GM18907 (cell line): ENCODE measurements around the gene BIN2.
"Not testable (repeated sequence)": the region's sequence is repeated elsewhere in the genome, so short reads cannot be mapped to it uniquely, and the experiment has no call there.

ENCODE experiments used
- ATAC-seq: cut with Tn5 transposase; IDR thresholded peaks from one replicate; pipeline ENCODE4 v1.9.1; 2021; ENCODE audit warnings: mild to moderate bottlenecking, moderate library complexity; ENCODE audit not compliant: unreplicated experiment

Gene BIN2

DNA sequence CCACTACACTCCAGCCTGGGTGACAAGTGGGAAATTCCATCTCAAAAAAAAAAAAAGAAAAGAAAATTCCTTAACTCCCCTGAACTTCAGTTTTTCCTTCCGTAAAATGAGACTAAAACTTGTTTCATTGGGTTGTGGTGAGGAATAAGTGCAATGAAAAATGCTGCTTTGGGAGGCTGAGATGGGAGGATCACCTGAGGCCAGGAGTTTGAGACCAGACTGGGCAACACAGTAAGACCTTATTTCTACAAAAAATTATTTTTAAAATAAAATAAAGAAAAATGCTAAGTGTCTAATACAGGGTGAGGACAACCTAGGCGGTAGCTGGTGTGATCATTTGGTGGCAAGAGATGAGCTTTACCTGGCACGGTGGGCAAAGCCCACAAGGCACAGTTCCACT lies 60.6 kb downstream of the BIN2 start:
- no peak for ATAC-seq

DNA sequence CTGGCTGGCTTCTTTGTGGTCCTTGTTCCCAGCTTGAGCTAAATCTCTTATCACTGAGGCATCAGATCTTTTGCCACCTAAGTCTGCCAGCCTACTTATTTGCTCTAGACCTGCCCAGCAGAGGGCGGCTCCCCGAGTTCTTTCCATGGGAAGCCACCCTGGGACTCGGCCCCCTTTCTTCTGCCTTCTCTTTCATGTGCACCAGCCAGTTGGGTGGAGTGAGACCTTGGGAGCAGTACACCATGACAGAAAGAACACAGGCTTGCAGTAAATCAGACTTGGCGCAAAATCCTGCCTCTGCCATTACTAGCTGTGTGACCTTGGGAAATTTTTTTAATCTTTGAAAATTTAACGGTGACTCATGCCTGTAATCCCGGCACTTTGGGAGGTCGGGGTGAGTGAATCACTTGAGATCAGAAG lies 61.2 kb downstream of the BIN2 start:
- ATAC-seq: no peak

DNA sequence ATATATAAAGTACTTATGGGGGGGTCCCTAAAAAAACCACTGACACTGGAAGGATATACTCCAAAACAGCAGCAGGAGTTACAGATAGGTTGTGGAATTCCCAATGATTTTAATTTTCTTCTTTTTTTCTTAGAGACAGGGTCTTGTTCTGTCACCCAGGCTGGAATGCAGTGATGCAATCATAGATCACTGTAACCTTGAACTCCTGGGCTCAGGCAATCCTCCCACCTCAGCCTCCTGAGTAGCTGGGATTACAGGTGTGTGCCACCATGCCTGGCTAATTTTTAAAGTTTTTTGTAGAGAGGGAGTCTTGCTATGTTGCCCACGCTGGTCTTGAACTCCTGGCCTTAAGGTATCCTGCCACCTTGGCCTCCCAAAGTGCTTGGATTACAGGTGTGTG lies 64.4 kb downstream of the BIN2 start:
- not testable (repeated sequence) for ATAC-seq

DNA sequence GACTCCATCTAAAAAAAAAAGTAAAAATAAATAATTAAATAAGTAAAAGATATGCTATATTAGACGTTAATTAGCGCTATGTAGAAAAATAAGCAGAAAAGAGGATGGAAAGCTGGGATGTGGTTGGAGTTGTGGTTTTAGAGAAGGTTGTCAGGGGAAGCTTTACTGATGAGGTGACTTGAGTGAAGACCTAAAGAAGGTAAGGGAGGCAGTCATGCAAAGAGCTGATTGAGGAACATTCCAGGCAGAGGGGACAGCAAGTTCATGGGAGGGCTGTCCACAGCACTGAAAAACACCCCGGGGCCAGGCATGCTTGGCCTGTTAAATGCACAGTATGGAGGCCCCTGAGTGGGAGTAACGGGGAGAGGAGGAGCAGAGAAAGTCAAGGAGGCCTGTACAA lies 69.4 kb downstream of the BIN2 start:
- ATAC-seq: no peak

DNA sequence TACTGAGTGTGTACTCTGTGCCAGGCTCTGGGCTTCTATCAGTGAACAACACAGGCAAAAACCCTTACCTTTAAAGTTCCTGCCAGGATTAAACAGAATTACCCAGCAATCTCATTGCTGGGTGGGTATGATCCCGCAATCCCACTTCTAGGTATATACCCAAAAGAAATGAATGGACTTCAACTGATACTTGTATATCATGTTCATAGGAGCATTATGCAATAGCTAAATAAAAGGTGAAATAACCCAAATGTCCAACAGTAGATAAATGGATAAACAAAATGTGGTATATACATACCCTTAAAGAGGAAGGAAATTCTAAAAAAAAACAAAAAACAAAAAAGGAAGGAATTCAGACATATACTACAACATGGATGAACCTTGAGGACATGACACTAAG lies 70.7 kb downstream of the BIN2 start:
- no peak for ATAC-seq

DNA sequence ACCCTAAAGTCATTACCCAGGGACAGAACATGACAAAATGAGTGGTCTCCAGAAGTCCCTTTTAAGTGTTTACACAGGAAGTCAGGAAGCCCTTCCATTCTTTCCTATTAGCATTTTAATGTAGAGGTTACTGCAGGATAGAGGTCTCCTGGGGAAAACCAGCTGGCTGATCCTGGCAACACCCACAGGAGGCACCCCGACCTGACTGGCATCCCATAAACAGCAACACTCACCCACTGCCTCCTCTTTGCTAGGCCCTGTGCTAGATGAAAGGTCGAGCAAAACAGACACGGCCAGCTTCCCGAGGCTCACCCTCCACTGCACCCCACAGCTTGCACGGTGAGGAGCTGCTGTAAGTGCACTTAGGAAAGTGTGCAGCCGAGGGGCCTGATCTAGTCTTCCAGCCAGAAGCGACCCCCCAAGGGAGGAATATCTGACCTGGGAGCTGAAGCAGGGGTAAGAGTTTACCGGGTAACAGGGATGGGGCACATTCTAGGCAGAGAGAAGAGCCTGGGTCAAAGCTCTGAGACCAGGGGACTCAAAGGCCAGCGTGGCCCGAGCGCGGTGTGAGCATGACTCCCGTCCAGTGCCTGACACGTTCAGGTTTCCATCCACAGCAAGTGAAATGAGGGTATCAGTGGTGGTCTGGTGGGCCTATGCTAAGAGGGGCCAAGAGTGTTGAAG lies 76.3 kb downstream of the BIN2 start:
- ATAC-seq: no peak

DNA sequence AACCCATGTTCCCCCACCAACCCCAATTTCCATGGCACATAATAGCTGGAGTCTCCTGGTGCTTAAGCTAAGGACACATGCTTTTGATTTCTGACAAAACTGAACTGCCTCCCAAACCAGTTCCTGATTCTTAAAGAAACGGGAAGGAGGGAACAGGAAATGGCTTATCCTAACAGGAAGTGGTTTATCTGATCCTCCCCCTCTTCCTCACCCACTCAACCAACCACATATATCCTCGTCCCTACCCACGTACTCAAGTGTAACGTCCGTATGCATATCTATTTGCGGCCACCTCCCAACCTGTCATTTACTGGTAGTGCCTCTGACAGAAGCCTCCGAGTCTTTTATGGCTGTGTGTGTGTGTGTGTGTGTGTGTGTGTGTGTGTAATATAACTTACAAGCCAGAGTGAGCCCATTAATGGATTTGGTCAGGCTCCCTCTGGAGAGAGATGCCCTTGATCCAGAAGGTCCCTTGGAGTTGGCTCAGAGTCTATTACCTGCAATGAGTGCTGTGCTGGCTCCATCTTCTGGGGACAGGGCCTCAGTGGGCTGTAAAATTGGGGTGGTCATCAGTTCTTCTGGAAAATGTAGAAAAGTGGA lies 77.6 kb downstream of the BIN2 start:
- no peak for ATAC-seq

DNA sequence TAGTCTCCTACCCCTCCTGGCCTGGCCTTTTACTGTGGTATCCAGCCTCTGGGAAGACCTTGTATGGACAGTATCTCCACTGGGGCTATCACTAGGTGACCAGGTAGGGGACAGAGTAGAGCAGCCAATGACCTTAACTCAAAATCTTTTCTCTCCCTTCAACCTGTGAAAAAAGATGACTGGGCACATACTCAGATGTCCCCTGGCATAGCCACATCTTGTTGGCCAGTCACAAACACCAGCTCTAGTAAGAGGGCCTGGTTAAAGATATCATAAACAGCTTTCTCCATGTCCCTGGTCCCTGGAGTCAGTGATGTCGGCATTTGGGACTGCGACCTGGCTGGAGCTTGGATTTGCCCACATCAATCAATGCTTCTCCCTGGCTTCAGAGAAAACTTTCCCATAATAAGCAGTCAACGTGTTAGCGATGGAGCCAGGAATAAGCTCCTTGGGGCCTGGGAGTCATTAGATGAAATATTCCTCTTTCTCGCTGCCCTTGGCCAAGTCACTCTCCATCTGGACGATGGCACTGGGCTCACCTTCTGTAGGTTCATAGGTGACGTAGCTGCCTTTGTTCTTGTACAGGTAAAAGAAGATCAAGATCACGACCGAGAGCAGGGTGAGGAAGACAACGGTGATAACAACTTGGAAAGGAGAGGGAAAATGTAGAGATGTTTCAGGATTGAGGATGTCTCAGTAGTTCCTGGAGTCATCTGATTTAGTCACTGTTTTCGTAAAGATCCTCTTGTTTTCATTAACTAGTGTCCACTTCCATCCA lies 78.3 kb downstream of the BIN2 start:
- no peak for ATAC-seq

DNA sequence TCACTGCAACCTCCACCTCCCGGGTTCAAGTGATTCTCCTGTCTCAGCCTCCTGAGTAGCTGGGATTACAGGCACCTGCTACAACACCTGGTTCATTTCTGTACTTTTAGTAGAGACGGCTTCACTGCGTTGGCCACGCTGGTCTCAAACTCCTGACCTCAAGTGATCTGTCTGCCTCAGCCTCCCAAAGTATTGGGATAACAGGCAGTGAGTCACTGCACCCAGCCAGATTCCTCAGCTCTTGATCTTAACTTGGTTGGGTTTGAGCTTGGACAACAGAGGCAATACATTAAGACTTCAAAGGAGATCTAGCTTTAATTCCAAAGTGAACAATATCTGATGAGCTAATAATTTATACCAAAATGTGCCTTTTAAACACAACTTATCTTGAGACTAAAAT lies 79.7 kb downstream of the BIN2 start:
- ATAC-seq: no peak

DNA sequence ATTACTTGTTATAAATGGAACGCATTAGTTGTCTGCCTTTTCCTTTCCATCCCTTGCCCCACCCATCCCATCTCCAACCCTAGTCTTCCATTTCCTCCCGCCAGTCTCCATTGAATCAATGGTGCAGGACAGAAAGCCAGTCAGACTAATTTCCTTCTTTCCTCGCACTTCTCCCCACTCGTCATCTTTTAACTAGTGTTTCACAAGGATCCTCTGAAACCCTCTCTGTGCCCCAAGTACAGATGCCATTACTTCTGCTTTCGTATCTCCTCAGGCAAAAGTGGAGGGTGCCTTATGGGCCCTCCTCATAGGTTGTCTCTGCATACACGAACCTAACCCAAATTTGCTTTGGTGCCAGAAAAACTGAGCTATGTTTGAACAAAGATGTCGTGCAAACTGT lies 81.1 kb downstream of the BIN2 start:
- ATAC-seq: no peak

DNA sequence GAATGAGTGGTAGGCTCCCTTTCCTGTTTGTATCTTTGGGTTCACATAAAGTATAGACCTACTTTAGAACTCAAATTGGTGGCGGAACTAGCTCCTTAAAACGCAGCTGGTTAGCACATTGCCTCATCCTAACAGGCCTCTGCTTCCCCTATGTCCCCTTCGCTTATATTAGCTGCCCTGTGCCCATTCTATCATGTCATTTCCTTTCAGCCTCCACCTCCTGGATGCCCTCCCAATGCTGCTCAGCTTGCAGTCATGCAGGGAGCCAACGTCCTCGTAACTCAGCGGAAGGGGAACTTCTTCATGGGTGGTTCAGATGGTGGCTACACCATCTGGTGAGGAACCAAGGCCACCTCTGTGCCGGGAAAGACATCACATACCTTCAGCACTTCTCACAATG lies 81.9 kb downstream of the BIN2 start:
- ATAC-seq: no peak

DNA sequence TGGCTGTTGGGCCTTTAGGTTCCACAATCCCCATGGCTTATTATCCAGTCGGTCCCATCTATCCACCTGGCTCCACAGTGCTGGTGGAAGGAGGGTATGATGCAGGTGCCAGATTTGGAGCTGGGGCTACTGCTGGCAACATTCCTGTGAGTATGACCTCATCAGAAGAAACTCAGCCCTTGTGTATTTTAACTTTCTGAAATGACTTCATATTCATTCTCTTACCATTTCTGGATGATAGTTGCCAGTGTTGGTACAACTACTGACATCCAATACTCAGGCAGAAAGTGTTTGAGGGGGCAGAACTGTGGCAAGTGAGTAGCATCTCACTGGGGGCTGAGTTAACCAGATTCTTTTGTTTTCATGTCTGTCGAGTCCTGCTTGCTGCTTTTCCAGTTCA lies 83.0 kb downstream of the BIN2 start:
- ATAC-seq: no peak

DNA sequence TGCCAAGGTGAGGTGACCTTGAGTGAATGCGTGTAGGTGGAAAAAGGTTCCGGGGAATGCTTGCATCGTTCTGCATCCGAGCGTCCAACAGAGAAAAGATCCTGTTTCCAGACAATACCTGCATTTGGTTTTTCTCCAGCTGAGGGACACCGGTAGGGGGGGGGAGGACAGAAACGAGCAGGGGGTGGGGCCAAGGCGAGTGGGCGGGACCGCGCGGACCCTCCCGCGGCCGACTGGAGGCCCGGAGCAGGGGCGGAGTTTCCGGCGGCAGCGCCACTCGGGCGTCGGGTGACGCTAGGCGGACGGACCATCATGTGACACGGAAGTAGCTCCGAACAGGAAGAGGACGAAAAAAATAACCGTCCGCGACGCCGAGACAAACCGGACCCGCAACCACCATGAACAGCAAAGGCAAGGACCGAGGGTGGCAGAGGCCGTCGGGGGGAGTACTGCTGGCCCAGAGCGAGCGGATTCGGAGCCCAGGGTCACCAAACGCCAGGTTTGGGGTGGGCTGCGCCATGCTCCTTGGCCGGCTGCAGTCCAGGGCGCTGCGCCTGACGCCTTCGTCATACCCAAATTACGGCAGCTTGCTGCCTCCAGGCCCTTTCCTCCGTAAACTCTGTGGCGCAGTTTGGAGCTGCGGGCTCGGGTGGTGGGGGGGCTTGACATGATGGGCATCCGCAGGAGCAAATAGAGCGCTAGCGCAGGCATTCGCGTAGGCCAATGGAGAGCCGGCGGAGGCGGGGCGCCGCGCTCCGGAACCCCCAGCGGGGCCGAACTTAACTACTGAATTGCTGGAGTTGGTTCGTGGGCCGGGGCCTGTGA lies 85.3 kb downstream of the BIN2 start, which contains the start of gene DAZAP2:
DAZAP2 (plus strand) TSS at position 317 of the 825 bp plus-strand sequence; CDS start at position 399, 82 bp downstream.
- peak; percentile 91 for ATAC-seq

DNA sequence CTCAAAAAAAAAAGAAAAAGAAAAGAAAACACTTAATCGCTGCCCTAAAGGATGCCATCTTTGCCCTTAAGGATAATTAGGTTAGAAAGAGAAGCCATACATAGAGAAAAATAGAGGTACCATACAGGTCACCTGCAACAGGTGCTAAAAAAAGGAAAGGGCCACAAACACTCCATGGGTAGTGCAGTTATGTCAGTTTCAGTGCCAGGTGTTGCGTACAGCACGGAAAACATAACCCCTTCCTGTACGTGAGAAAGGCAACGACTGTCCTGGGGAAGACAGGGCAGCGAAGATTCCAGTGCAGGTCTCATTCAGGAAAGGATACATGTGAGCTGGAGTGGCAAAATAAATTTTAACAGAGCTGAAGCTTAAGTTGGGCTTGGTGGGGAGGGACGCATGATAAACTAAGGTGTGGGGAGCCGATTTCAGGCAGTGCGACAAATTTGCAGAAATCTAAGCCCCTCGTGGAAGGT lies 85.9 kb downstream of the BIN2 start:
- peak; percentile 18 for ATAC-seq

DNA sequence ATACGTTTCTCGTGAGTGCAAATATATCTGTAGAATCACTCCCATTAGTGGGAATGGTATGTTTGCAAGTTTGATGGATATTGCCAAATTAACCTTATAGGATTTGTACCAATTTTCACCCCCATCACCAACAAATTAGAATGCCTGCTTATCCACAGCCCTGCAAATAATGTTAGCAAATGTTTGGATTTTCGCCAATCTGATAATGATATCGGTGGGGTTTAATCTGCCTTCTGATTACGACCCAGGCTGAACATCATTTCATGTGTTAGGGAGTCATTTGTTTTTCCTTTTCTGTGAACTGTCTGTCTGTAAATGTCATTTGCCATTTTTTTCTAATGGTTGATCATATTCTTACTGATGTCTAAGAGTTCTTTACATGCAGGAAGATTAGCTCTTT lies 89.4 kb downstream of the BIN2 start:
- ATAC-seq: no peak

DNA sequence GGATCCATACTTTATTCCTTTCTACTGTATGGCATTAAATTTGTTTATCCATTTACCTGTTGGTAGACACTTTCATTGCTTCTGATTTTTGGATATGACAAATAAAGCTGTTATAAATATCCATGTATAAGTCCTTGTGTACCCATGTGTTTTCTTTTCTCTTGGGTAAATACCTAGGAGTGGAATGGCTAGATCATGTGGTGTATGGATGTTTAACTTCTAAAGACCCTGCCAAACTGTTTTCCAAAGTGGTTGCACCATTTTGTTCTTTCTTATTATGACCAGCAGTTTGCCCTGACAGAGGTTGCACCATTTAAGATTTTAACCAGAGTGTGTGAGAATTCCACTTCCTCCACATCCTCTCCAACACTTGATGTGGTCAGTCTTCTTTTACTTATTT lies 91.3 kb downstream of the BIN2 start:
- ATAC-seq: no peak
